HEK293 (cell line): ENCODE results near the gene TESK2.

Source experiments
- CTCF ChIA-PET: fragments of 350-600 bp; formaldehyde crosslinking; extraction: SDS; loops from one replicate; lab custom pipeline; 2021; ENCODE audit warnings: antibody characterized with exemption; lab: Yijun Ruan, JAX
- POLR2A ChIA-PET: fragments of 300-600 bp; formaldehyde crosslinking; extraction: SDS; loops from one replicate; lab custom pipeline; 2020; ENCODE audit warnings: antibody characterized with exemption, inconsistent platforms; lab: Yijun Ruan, JAX
- H3K27ac ChIP-seq: fragments of 200-500 bp; sonication (Bioruptor generic); 2 replicates; pipeline ENCODE4 v1.5.1; 2014; ENCODE audit warnings: low read depth, low read length, control low read depth, inconsistent platforms; ENCODE audit errors: extremely low read depth
- H3K36me3 ChIP-seq, 2 experiments: fragments of 200-500 bp in 1 of 2; sonication (Bioruptor generic) in 1 of 2; 1 replicate in 1 of 2; 2 replicates in 1 of 2; pipeline ENCODE4 v1.5.1; 2014 to 2017; ENCODE audit warnings: inconsistent platforms in 2 of 2, low read length in 2 of 2; ENCODE audit not compliant: control insufficient read depth in 2 of 2, insufficient read depth in 1 of 2
- H3K4me1 ChIP-seq: fragments of 200-500 bp; sonication (Bioruptor generic); 2 replicates; pipeline ENCODE4 v1.5.1; 2014; ENCODE audit warnings: mild to moderate bottlenecking, low read length, inconsistent platforms; ENCODE audit not compliant: control insufficient read depth, insufficient read depth
- H3K4me3 ChIP-seq: 2 replicates; pipeline ENCODE4 v1.5.1; 2011; ENCODE audit warnings: low read depth, mild to moderate bottlenecking, control low read depth, low read length, moderate library complexity
- H3K9me3 ChIP-seq: fragments of 200-500 bp; sonication (Bioruptor generic); 2 replicates; pipeline ENCODE4 v1.5.1; 2014; ENCODE audit warnings: low read depth, low read length, inconsistent platforms; ENCODE audit not compliant: control insufficient read depth, insufficient read depth
- HOXC10 ChIP-seq: sonication (generic); formaldehyde crosslinking; IDR thresholded peaks from 2 replicates; pipeline ENCODE4 v1.8.1; 2023; ENCODE audit warnings: mild to moderate bottlenecking, missing genetic modification reagents
- KLF8 ChIP-seq: fragments of 450-650 bp; formaldehyde crosslinking; IDR thresholded peaks from 2 replicates; pipeline ENCODE4 v1.5.1; 2016; ENCODE audit warnings: missing biosample characterization, missing genetic modification characterization
- SCRT2 ChIP-seq: fragments of 450-650 bp; formaldehyde crosslinking; IDR thresholded peaks from 2 replicates; pipeline ENCODE4 v1.5.1; 2016; ENCODE audit warnings: missing biosample characterization, missing genetic modification characterization
- SP3 ChIP-seq: fragments of 450-650 bp; formaldehyde crosslinking; IDR thresholded peaks from 2 replicates; pipeline ENCODE4 v1.5.1; 2016; ENCODE audit warnings: missing biosample characterization, missing genetic modification characterization
- SP7 ChIP-seq: fragments of 450-650 bp; formaldehyde crosslinking; IDR thresholded peaks from 2 replicates; pipeline ENCODE4 v1.5.1; 2016; ENCODE audit warnings: missing biosample characterization, missing genetic modification characterization
- ZFHX2 ChIP-seq: fragments of 450-650 bp; formaldehyde crosslinking; conservative IDR thresholded peaks from 2 replicates; pipeline ENCODE4 v1.5.1; 2016; ENCODE audit warnings: missing biosample characterization, missing genetic modification characterization
- ZNF114 ChIP-seq: fragments of 450-650 bp; formaldehyde crosslinking; IDR thresholded peaks from 2 replicates; pipeline ENCODE4 v1.5.0; 2017; ENCODE audit warnings: missing biosample characterization, missing genetic modification characterization
- ZNF24 ChIP-seq: fragments of 450-650 bp; formaldehyde crosslinking; IDR thresholded peaks from 2 replicates; pipeline ENCODE4 v1.5.1; 2016; ENCODE audit warnings: missing biosample characterization, missing genetic modification characterization
- ZNF324 ChIP-seq: fragments of 450-650 bp; formaldehyde crosslinking; IDR thresholded peaks from 2 replicates; pipeline ENCODE4 v1.5.1; 2016; ENCODE audit warnings: missing biosample characterization, missing genetic modification characterization
- ZNF341 ChIP-seq: fragments of 450-650 bp; formaldehyde crosslinking; IDR thresholded peaks from 2 replicates; pipeline ENCODE4; 2016; ENCODE audit warnings: low read depth, missing biosample characterization, missing genetic modification characterization
- ZNF394 ChIP-seq: fragments of 450-650 bp; formaldehyde crosslinking; IDR thresholded peaks from 2 replicates; pipeline ENCODE4 v1.5.1; 2016; ENCODE audit warnings: missing biosample characterization, missing genetic modification characterization, mild to moderate bottlenecking, moderate library complexity, borderline replicate concordance
- ZNF549 ChIP-seq: fragments of 450-650 bp; IDR thresholded peaks from 2 replicates; pipeline ENCODE4 v1.5.1; 2018; ENCODE audit warnings: missing biosample characterization, missing genetic modification characterization, mild to moderate bottlenecking, inconsistent platforms, moderate library complexity
- ZNF585B ChIP-seq: fragments of 450-650 bp; formaldehyde crosslinking; IDR thresholded peaks from 2 replicates; pipeline ENCODE4 v1.5.1; 2016; ENCODE audit warnings: missing biosample characterization, missing genetic modification characterization
- ZNF596 ChIP-seq: fragments of 450-650 bp; IDR thresholded peaks from 2 replicates; pipeline ENCODE4 v1.5.0; 2018; ENCODE audit warnings: missing biosample characterization, mild to moderate bottlenecking, missing genetic modification characterization, moderate library complexity
- ZNF610 ChIP-seq: fragments of 450-650 bp; formaldehyde crosslinking; IDR thresholded peaks from 2 replicates; pipeline ENCODE4 v1.5.1; 2016; ENCODE audit warnings: missing biosample characterization, missing genetic modification characterization, borderline replicate concordance
- ZNF629 ChIP-seq: fragments of 450-650 bp; formaldehyde crosslinking; IDR thresholded peaks from 2 replicates; pipeline ENCODE4 v1.5.1; 2017; ENCODE audit warnings: missing biosample characterization, missing genetic modification characterization
- ZNF768 ChIP-seq: fragments of 450-650 bp; formaldehyde crosslinking; IDR thresholded peaks from 2 replicates; pipeline ENCODE4 v1.5.1; 2018; ENCODE audit warnings: missing biosample characterization, mild to moderate bottlenecking, missing genetic modification characterization
- TF ChIP-seq, protein P1 (sequence below): fragments of 450-650 bp; formaldehyde crosslinking; IDR thresholded peaks from 2 replicates; pipeline ENCODE4 v1.5.1; 2016; ENCODE audit warnings: missing biosample characterization, missing genetic modification characterization
- TF ChIP-seq, protein P2 (sequence below): fragments of 450-650 bp; formaldehyde crosslinking; IDR thresholded peaks from 2 replicates; pipeline ENCODE4 v1.5.1; 2016; ENCODE audit warnings: missing biosample characterization, missing genetic modification characterization
- TF ChIP-seq, protein P3 (sequence below): fragments of 450-650 bp; formaldehyde crosslinking; IDR thresholded peaks from 2 replicates; pipeline ENCODE4 v1.5.1; 2016; ENCODE audit warnings: missing biosample characterization, missing genetic modification characterization
- TF ChIP-seq, protein P4 (sequence below): fragments of 450-650 bp; IDR thresholded peaks from 2 replicates; pipeline ENCODE4 v1.5.1; 2018; ENCODE audit warnings: missing biosample characterization, mild to moderate bottlenecking, missing genetic modification characterization
- TF ChIP-seq, protein P5 (sequence below): fragments of 450-650 bp; formaldehyde crosslinking; IDR thresholded peaks from 2 replicates; pipeline ENCODE4 v1.5.1; 2016; ENCODE audit warnings: missing biosample characterization, missing genetic modification characterization
- TF ChIP-seq, protein P6 (sequence below): fragments of 450-650 bp; formaldehyde crosslinking; IDR thresholded peaks from 2 replicates; pipeline ENCODE4 v1.5.1; 2016; ENCODE audit warnings: missing biosample characterization, missing genetic modification characterization, borderline replicate concordance

TESK2 gene

DNA sequence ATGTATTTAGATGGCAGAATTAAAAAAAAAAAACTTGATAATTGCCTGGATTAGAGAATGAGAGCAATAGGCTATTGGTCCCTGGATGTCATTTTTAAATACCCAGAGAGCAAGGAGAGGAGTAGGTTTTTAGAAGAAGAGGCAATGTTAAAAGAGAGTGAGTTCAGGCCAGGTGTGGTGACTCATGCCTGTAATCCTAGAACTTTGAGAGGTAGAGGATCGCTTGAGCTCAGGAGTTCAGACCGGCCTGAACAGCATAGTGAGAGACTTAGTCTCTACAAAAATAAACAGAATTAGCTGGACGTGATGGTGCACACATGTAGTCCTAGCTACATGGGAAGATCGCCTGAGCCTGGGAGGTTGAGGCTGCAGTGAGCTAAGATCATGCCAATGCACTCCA is 134.8 kb downstream of the TESK2 start (continued):
- TF ChIP-seq ZNF324: no peak
- TF ChIP-seq ZNF610 (tag by site-specific recombination): no peak
- TF ChIP-seq, protein P1, sequence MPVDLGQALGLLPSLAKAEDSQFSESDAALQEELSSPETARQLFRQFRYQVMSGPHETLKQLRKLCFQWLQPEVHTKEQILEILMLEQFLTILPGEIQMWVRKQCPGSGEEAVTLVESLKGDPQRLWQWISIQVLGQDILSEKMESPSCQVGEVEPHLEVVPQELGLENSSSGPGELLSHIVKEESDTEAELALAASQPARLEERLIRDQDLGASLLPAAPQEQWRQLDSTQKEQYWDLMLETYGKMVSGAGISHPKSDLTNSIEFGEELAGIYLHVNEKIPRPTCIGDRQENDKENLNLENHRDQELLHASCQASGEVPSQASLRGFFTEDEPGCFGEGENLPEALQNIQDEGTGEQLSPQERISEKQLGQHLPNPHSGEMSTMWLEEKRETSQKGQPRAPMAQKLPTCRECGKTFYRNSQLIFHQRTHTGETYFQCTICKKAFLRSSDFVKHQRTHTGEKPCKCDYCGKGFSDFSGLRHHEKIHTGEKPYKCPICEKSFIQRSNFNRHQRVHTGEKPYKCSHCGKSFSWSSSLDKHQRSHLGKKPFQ (tag by site-specific recombination): no peak
- 0 out of 2 replicates have a peak, but pooled peaks have one; percentile 34 for TF ChIP-seq SP7
- TF ChIP-seq ZNF629 (tag by site-specific recombination): 0 out of 2 replicates have a peak, but pooled peaks have one; percentile 28

DNA sequence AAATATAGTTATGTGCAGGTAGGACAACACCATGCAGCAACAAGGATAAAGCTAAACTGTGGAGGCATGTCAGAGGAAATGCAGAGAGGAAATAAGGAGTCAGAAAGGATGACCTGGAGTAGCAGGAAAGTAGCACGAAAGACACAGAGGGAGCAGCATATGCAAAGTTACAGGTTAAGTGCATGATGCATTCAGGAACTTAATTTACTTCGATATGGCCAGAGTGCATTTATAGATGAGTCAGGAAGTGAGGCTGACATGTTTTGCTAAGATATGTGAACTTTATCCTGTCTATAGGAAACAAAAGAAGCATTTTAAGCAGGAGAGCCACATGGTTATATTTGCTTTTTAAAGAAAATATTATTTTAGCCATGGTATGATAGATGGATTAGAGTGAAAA is 135.3 kb downstream of the TESK2 start:
- POLR2A ChIA-PET: interaction anchor here (0.6 to 2.5 kb wide), 5 partner anchors 8 to 136 kb away, joined by 3 to 14 read pairs (median 7); partner anchors contain the start of genes MUTYH, TESK2 and TOE1

DNA sequence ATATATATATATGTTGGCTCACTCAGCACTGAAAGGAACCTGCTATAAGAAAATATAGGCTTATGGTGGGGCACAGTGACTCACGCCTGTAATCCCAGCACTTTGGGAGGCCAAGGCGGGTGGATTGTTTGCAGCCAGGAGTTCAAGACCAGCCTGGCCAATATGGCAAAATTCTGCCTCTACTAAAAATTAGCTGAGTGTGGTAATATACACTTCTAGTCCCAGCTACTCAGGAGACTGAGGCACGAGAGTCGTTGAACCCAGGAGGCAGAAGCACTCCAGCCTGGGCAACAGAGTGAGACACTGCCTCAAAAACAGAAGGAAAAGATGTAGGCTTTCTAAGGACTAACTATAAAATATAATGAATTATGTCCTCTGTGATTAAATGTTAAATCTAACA is 136.1 kb downstream of the TESK2 start:
- POLR2A ChIA-PET: interaction anchor here (2.1 kb wide), 1 partner anchor 15 kb away, joined by 5 read pairs; the partner anchor contains the start of genes MUTYH and TOE1
- no peak overlapping the region for H3K27ac ChIP-seq
- CTCF ChIA-PET: interaction anchor here (0.6 to 11.2 kb wide), 2 partner anchors 11 to 137 kb away, joined by 4 to 157 read pairs; partner anchors contain the start of gene TESK2
- no peak for TF ChIP-seq HOXC10 (CRISPR knock-in tag)
- TF ChIP-seq ZNF585B (tag by site-specific recombination): no peak
- no peak for TF ChIP-seq ZFHX2 (tag by site-specific recombination)
- TF ChIP-seq, protein P2, sequence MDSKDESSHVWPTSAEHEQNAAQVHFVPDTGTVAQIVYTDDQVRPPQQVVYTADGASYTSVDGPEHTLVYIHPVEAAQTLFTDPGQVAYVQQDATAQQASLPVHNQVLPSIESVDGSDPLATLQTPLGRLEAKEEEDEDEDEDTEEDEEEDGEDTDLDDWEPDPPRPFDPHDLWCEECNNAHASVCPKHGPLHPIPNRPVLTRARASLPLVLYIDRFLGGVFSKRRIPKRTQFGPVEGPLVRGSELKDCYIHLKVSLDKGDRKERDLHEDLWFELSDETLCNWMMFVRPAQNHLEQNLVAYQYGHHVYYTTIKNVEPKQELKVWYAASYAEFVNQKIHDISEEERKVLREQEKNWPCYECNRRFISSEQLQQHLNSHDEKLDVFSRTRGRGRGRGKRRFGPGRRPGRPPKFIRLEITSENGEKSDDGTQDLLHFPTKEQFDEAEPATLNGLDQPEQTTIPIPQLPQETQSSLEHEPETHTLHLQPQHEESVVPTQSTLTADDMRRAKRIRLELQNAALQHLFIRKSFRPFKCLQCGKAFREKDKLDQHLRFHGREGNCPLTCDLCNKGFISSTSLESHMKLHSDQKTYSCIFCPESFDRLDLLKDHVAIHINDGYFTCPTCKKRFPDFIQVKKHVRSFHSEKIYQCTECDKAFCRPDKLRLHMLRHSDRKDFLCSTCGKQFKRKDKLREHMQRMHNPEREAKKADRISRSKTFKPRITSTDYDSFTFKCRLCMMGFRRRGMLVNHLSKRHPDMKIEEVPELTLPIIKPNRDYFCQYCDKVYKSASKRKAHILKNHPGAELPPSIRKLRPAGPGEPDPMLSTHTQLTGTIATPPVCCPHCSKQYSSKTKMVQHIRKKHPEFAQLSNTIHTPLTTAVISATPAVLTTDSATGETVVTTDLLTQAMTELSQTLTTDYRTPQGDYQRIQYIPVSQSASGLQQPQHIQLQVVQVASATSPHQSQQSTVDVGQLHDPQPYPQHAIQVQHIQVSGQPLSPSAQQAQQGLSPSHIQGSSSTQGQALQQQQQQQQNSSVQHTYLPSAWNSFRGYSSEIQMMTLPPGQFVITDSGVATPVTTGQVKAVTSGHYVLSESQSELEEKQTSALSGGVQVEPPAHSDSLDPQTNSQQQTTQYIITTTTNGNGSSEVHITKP (tag by site-specific recombination): no peak
- TF ChIP-seq, protein P3, sequence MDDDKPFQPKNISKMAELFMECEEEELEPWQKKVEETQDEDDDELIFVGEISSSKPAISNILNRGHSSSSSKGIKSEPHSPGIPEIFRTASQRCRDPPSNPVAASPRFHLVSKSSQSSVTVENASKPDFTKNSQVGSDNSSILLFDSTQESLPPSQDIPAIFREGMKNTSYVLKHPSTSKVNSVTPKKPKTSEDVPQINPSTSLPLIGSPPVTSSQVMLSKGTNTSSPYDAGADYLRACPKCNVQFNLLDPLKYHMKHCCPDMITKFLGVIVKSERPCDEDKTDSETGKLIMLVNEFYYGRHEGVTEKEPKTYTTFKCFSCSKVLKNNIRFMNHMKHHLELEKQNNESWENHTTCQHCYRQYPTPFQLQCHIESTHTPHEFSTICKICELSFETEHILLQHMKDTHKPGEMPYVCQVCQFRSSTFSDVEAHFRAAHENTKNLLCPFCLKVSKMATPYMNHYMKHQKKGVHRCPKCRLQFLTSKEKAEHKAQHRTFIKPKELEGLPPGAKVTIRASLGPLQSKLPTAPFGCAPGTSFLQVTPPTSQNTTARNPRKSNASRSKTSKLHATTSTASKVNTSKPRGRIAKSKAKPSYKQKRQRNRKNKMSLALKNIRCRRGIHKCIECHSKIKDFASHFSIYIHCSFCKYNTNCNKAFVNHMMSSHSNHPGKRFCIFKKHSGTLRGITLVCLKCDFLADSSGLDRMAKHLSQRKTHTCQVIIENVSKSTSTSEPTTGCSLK (tag by site-specific recombination): no peak
- no peak for TF ChIP-seq ZNF114 (tag by site-specific recombination)
- TF ChIP-seq, protein P4, sequence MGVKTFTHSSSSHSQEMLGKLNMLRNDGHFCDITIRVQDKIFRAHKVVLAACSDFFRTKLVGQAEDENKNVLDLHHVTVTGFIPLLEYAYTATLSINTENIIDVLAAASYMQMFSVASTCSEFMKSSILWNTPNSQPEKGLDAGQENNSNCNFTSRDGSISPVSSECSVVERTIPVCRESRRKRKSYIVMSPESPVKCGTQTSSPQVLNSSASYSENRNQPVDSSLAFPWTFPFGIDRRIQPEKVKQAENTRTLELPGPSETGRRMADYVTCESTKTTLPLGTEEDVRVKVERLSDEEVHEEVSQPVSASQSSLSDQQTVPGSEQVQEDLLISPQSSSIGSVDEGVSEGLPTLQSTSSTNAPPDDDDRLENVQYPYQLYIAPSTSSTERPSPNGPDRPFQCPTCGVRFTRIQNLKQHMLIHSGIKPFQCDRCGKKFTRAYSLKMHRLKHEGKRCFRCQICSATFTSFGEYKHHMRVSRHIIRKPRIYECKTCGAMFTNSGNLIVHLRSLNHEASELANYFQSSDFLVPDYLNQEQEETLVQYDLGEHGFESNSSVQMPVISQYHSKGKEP: no peak
- no peak for TF ChIP-seq KLF8 (tag by site-specific recombination)
- TF ChIP-seq ZNF768: no peak
- TF ChIP-seq ZNF596 (tag by site-specific recombination): no peak
- TF ChIP-seq ZNF24: no peak

More for the DNA sequence above, 135.3 kb downstream of the TESK2 start:
- Histone ChIP-seq H3K4me1 (peaks cover 7% of the 10 kb centered on the region; the same call in 1 of the 2 replicates), H3K27ac (no peak overlapping the region), H3K9me3 (no peaks in the 10 kb centered on the region)
- TF ChIP-seq SCRT2 (no peak), SP3 (tag by site-specific recombination) (no peak), ZNF341 (tag by site-specific recombination) (no peak), ZNF394 (tag by site-specific recombination) (peak; percentile 34; the same call in 1 of the 2 replicates), ZNF549 (tag by site-specific recombination) (no peak)
- TF ChIP-seq, protein P5, sequence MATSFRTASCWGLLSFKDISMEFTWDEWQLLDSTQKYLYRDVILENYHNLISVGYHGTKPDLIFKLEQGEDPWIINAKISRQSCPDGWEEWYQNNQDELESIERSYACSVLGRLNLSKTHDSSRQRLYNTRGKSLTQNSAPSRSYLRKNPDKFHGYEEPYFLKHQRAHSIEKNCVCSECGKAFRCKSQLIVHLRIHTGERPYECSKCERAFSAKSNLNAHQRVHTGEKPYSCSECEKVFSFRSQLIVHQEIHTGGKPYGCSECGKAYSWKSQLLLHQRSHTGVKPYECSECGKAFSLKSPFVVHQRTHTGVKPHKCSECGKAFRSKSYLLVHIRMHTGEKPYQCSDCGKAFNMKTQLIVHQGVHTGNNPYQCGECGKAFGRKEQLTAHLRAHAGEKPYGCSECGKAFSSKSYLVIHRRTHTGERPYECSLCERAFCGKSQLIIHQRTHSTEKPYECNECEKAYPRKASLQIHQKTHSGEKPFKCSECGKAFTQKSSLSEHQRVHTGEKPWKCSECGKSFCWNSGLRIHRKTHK (tag by site-specific recombination): no peak
- TF ChIP-seq, protein P6, sequence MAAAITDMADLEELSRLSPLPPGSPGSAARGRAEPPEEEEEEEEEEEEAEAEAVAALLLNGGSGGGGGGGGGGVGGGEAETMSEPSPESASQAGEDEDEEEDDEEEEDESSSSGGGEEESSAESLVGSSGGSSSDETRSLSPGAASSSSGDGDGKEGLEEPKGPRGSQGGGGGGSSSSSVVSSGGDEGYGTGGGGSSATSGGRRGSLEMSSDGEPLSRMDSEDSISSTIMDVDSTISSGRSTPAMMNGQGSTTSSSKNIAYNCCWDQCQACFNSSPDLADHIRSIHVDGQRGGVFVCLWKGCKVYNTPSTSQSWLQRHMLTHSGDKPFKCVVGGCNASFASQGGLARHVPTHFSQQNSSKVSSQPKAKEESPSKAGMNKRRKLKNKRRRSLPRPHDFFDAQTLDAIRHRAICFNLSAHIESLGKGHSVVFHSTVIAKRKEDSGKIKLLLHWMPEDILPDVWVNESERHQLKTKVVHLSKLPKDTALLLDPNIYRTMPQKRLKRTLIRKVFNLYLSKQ (tag by site-specific recombination): no peak
- TF ChIP-seq, all 188 proteins: peak for 1
- CTCF ChIA-PET: interaction anchor here (0.6 to 11.2 kb wide), 2 partner anchors 137 to 188 kb away, joined by 5 to 157 read pairs; partner anchors contain the start of gene TESK2
- Histone ChIP-seq H3K36me3 (no peaks in the 10 kb centered on the region), H3K4me3 (no peak overlapping the region)

More for the DNA sequence above, 136.1 kb downstream of the TESK2 start:
- no peaks in the 10 kb centered on the region for H3K9me3 ChIP-seq
- H3K4me1 ChIP-seq: peaks cover 7% of the 10 kb centered on the region; the same call in 1 of the 2 replicates
- no peaks in the 10 kb centered on the region for H3K36me3 ChIP-seq
- no peak overlapping the region for H3K4me3 ChIP-seq
